ENCODE data around the gene RNF213.

Gene RNF213

DNA sequence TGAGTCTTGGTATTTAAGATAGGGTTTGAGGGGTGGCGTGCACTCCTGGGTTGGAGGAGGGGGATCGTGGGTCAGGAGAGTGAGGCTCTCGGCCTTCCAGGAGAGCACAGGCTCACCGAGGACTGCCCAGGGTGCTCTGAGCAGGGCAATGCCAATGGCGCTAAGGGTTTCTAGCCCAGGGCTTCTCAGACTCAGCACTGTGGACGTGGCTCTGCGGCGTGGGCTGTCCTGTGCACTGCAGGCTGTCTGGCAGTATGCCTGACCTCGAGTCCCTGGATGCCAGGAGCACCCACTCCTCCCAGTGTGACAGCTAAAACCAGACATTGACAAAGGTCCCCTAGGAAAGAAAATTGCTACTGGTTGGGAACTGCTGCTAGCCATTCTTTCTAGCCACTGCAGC is 117.1 kb downstream of the RNF213 start:
- no peak for DNase-seq (ENCODE audit: low read depth)
- H3K4me3 ChIP-seq (ENCODE audit: low read length), result no peak overlapping the region
- TF ChIP-seq, protein P1, sequence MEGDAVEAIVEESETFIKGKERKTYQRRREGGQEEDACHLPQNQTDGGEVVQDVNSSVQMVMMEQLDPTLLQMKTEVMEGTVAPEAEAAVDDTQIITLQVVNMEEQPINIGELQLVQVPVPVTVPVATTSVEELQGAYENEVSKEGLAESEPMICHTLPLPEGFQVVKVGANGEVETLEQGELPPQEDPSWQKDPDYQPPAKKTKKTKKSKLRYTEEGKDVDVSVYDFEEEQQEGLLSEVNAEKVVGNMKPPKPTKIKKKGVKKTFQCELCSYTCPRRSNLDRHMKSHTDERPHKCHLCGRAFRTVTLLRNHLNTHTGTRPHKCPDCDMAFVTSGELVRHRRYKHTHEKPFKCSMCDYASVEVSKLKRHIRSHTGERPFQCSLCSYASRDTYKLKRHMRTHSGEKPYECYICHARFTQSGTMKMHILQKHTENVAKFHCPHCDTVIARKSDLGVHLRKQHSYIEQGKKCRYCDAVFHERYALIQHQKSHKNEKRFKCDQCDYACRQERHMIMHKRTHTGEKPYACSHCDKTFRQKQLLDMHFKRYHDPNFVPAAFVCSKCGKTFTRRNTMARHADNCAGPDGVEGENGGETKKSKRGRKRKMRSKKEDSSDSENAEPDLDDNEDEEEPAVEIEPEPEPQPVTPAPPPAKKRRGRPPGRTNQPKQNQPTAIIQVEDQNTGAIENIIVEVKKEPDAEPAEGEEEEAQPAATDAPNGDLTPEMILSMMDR (conservative IDR thresholded peaks at IDR 0.05; ENCODE audit: low read depth, low read length), result no peak

DNA sequence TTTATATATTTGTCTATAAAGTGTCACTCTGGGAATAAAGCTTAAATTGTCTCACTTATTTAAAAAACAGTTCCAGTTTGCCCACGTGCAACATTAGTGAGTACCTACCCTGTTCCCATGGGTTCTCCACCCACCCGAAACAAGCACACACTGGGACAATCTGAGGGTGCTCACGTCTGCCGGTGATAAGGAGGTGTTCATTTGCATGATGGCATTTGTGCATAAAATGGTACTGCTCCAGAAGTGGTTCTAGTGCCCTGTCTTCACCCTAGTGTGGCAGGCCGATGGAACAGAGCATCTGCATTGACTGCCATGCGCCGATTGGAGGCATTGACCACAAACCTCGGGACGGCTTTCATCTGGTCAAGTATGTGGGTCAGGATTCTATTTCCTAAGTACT is 118.7 kb downstream of the RNF213 start:
- H3K4me3 ChIP-seq (ENCODE audit: low read length), result no peak overlapping the region
- TF ChIP-seq, protein P1 (conservative IDR thresholded peaks at IDR 0.05; ENCODE audit: low read depth, low read length), result no peak
- DNase-seq (ENCODE audit: low read depth), result no peak

DNA sequence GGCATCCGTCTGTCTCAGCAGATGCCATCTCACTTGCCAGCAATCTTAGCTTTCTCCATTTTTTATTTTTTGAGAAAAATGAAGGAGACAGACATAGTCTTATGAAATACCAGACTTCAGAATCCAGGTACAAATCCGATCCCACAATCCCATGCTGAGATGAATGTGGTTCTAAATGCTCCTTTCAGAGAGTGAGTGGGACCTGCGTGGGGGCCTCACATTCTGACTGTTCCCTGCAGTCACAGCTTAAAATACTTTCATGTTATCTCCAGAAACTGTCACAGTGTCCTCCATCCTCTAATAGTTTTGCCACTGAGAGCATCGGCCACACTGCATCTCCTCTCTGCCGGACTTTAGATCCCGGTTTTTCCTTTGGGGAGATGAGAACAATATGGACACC is 119.4 kb downstream of the RNF213 start:
- no peak overlapping the region for H3K4me3 ChIP-seq (ENCODE audit: low read length)
- TF ChIP-seq, protein P1 (conservative IDR thresholded peaks at IDR 0.05; ENCODE audit: low read depth, low read length), result no peak
- DNase-seq (ENCODE audit: low read depth), result no peak

DNA sequence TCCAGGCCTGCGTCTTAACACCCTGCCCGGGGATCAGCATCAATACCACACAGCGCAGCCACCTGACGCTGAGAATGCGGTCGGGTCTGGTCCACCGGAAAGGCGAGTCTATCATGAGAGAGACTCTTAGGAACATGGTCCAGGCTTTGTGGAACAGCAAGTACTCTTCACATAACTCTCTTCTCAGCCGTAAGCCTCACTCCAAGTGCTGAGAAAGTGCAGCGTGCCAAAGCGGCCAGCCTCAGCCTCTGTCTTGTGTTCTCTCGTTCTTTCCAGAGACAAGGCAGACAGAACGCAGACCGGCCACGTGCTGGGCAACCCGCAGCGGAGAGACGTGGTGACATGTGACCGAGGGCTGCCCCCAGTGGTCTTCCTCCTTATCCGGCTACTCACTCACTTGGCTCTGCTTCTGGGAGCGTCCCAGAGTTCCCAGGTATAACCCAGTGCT is 119.9 kb downstream of the RNF213 start:
- H3K4me3 ChIP-seq (ENCODE audit: low read length), result no peak overlapping the region
- TF ChIP-seq, protein P1 (conservative IDR thresholded peaks at IDR 0.05; ENCODE audit: low read depth, low read length), result no peak
- no peak for DNase-seq (ENCODE audit: low read depth)

DNA sequence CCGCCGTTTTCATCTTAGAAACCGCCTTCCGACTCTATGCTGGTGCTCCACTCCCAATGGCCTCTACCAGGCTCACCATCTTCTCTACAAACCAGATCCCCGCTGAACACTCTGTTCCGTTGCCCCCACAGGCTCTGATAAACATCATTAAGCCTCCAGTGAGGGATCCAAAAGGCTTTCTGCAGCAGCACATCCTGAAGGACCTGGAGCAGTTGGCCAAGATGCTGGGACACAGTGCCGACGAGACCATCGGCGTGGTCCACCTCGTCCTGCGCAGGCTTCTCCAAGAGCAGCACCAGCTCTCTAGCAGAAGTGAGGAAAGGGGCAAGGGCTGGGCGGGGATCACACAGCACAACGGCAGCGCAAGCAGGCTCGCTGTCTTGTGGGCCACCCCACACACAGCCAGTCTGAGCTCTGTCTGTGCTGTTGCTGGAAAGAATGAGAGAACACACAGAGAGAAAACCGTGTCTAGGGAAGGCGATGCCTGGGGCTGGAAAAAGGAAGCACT is 120.8 kb downstream of the RNF213 start:
- no peak for DNase-seq (ENCODE audit: low read depth)
- TF ChIP-seq, protein P1 (conservative IDR thresholded peaks at IDR 0.05; ENCODE audit: low read depth, low read length), result no peak

DNA sequence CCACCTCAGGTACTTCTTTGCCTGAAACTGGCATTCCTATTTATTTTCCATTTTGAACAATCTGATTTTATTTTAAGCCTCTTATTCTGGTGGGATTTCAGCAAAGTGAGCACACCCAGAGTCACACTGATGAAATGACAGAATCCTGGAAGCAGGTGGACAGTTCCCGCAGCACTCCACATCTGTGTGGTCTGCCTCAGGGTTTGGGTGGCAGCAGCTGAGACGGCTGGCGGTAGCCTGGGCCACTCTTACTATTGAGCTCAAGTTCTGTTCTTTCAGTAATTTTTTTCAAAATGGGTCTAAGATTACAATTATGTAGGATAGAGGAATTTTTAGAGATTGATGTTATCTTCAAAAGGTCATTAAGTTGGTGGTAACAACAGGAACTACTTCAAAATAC is 121.8 kb downstream of the RNF213 start:
- TF ChIP-seq, protein P1 (conservative IDR thresholded peaks at IDR 0.05; ENCODE audit: low read depth, low read length), result no peak

More for the DNA sequence above, 120.8 kb downstream of the RNF213 start:
- H3K4me3 ChIP-seq (ENCODE audit: low read length), result no peak overlapping the region

DNA sequence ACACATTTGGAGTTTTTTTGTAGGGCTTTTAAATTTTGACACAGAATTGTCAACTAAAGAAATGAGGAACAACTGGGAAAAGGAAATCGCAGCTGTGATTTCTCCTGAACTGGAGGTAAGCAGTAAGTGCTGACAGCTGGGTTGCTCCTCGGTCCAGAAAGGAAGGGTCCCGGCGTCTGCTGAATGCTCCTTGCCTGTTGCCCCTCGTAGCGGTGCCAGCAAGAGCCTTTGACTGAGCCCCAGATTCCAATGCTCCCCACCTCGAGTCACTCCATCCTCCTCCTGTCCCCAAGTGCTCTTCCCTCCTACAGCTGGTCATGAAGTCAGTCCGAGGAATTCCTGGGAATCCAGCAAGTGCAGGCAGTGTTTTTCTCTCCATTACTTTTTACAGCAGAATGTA is 122.3 kb downstream of the RNF213 start:
- TF ChIP-seq, protein P1 (conservative IDR thresholded peaks at IDR 0.05; ENCODE audit: low read depth, low read length), result no peak
- no peak for DNase-seq (ENCODE audit: low read depth)

More for the DNA sequence above, 121.8 kb downstream of the RNF213 start:
- H3K4me3 ChIP-seq (ENCODE audit: low read length), result no peak overlapping the region
- DNase-seq (ENCODE audit: low read depth), result no peak

More for the DNA sequence above, 122.3 kb downstream of the RNF213 start:
- H3K4me3 ChIP-seq (ENCODE audit: low read length), result no peak overlapping the region
